NCI-H187 (cell line): Measurements from ENCODE around the gene LGR5.
"Not testable (repeated sequence)": the region's sequence is repeated elsewhere in the genome, so short reads cannot be mapped to it uniquely, and the experiment has no call there.

Experiments used
- DNase-seq, 2 experiments: peaks; one replicate each; lab custom pipeline; 2025; lab: John Stamatoyannopoulos, UW

Gene LGR5

GRCh38 chr12:71476513-71476912 lies 36.9 kb downstream of the LGR5 start:
- DNase-seq = no peak

- DNase-seq = no peak
Observed at GRCh38 chr12:71477609-71478008, 38.0 kb downstream of the LGR5 start.

GRCh38 chr12:71478270-71478669 lies 38.7 kb downstream of the LGR5 start:
- no peak for DNase-seq

- no peak for DNase-seq
Observed at GRCh38 chr12:71484272-71484905, 44.8 kb downstream of the LGR5 start.

GRCh38 chr12:71490844-71491243 lies 51.2 kb downstream of the LGR5 start:
- DNase-seq = not testable (repeated sequence)

- no peak for DNase-seq
Observed at GRCh38 chr12:71492604-71493003, 53.0 kb downstream of the LGR5 start.

GRCh38 chr12:71499834-71500233 lies 60.2 kb downstream of the LGR5 start:
- no peak for DNase-seq

GRCh38 chr12:71503579-71504391 lies 64.2 kb downstream of the LGR5 start:
- DNase-seq = no peak

- DNase-seq = no peak
Observed at GRCh38 chr12:71504476-71504875, 64.9 kb downstream of the LGR5 start.

- no peak for DNase-seq
Observed at GRCh38 chr12:71509705-71510104, 70.1 kb downstream of the LGR5 start.

GRCh38 chr12:71517145-71517846 lies 77.7 kb downstream of the LGR5 start:
- DNase-seq = no peak

GRCh38 chr12:71521125-71521524 lies 81.5 kb downstream of the LGR5 start:
- DNase-seq = no peak

- DNase-seq = no peak
Observed at GRCh38 chr12:71524626-71525025, 85.0 kb downstream of the LGR5 start.

- no peak for DNase-seq
Observed at GRCh38 chr12:71533703-71534102, 94.1 kb downstream of the LGR5 start.

GRCh38 chr12:71536279-71536938 lies 96.8 kb downstream of the LGR5 start:
- no peak for DNase-seq

GRCh38 chr12:71536939-71537622 lies 97.5 kb downstream of the LGR5 start:
- no peak for DNase-seq

- no peak for DNase-seq
Observed at GRCh38 chr12:71538807-71539206, 99.2 kb downstream of the LGR5 start.

- no peak for DNase-seq
Observed at GRCh38 chr12:71541583-71541982, 102.0 kb downstream of the LGR5 start.

- DNase-seq = no peak
Observed at GRCh38 chr12:71546322-71546861, 106.8 kb downstream of the LGR5 start.

GRCh38 chr12:71548893-71549292 lies 109.3 kb downstream of the LGR5 start:
- DNase-seq = no peak

- DNase-seq = no peak
Observed at GRCh38 chr12:71551529-71551928, 111.9 kb downstream of the LGR5 start.
